Upper lobe of left lung (tissue), 6 donors: ENCODE measurements around the gene MEP1A. TPM values are rescaled to one million over a fixed set of nuclear protein-coding genes. Genes with fewer than 3 reads are reported as not detected.

Experiments
- ATAC-seq, 2 donors: fragments of 200-7000 bp; cut with Tn5 transposase; one replicate each; pipeline ENCODE4 v1.9.1; 2022; ENCODE audit warnings: mild to moderate bottlenecking in 2 of 2, moderate library complexity in 2 of 2; ENCODE audit not compliant: low FRiP score in 2 of 2
- DNase-seq, 2 donors: peaks; one replicate each; pipeline ENCODE4 v3.0.0-alpha.2; 2019 to 2020
- H3K27ac ChIP-seq, 4 donors: fragments of 200-600 bp; sonication (generic); one replicate each; pipeline ENCODE4 v1.5.1; 2016 to 2019
- H3K27me3 ChIP-seq, 4 donors: fragments of 200-600 bp; sonication (generic); one replicate each; pipeline ENCODE4 v1.5.1; 2017 to 2019
- H3K36me3 ChIP-seq, 4 donors: fragments of 200-600 bp; sonication (generic); one replicate each; pipeline ENCODE4 v1.5.1; 2016 to 2019
- H3K4me1 ChIP-seq, 4 donors: fragments of 200-600 bp; sonication (generic); one replicate each; pipeline ENCODE4 v1.5.1; 2018 to 2019
- H3K4me3 ChIP-seq, 4 donors: fragments of 200-600 bp; sonication (generic); one replicate each; pipeline ENCODE4 v1.5.1; 2017 to 2019; ENCODE audit warnings: mild to moderate bottlenecking in 2 of 4, moderate library complexity in 1 of 4
- H3K9me3 ChIP-seq, 4 donors: fragments of 200-600 bp; sonication (generic); one replicate each; pipeline ENCODE4 v1.5.1; 2018 to 2019
- CTCF ChIP-seq, 6 experiments: fragments of 450-650 bp in 4 of 6; fragments of 200-600 bp in 2 of 6; sonication (generic) in 2 of 6; IDR thresholded peaks; one replicate each; pipeline ENCODE4 v1.5.1; 2016 to 2019; ENCODE audit warnings: antibody characterized with exemption in 6 of 6
- EP300 ChIP-seq, 4 donors: sonication (generic); formaldehyde crosslinking; IDR thresholded peaks; one replicate each; pipeline ENCODE4 v1.5.1; 2017; ENCODE audit warnings: antibody characterized with exemption in 4 of 4, control low read depth in 2 of 4
- POLR2A ChIP-seq, 4 donors: fragments of 450-650 bp; IDR thresholded peaks; one replicate each; pipeline ENCODE4 v1.5.1; 2016 to 2017; ENCODE audit warnings: antibody characterized with exemption in 4 of 4, mild to moderate bottlenecking in 2 of 4
- POLR2AphosphoS5 ChIP-seq, 2 donors: sonication (generic); formaldehyde crosslinking; IDR thresholded peaks; one replicate each; pipeline ENCODE4 v1.5.1; 2017; ENCODE audit warnings: antibody characterized with exemption in 2 of 2
- WGBS, 2 donors: methylation state at CpG; one replicate each; pipeline ENCODE4 v1.1.5; 2017 to 2018; 5-methylcytosine and 5-hydroxymethylcytosine counted together
- total RNA-seq, 6 donors: library from RNA; depleted of rRNA in 4 of 6; stranded (reverse); fragments of >200 nt in 4 of 6; gene quantifications; one replicate each; pipeline versions ENCODE4 v1.1.0 to v1.2.1, GENCODE V29; 2016 to 2021
- donor health status: DM: no; HTN: no; CAD: no; lungs with moderate emphysema.
- donor health status: DM: no; HTN: yes; CAD: no; lungs with severe emphysema.

MEP1A gene
- total RNA-seq, 6 donors from 2014 or later = 1.0 to 1.1 TPM; not detected in 4

GRCh38 chr6:46776070-46776712 lies 17.0 kb upstream of the MEP1A start:
- no peaks in the 10 kb centered on the region for H3K9me3 ChIP-seq
- no peak overlapping the region for H3K27ac ChIP-seq
- H3K27me3 ChIP-seq = no peaks in the 10 kb centered on the region
- no peak overlapping the region for H3K4me3 ChIP-seq
- DNase-seq = no peak
- TF ChIP-seq EP300 (IDR thresholded peaks at IDR 0.05) (peak in 1 of 4 donors; percentile 35), CTCF (IDR thresholded peaks at IDR 0.05) (no peak)
- ATAC-seq = peak in 1 of 2 donors; percentile 47
- WGBS, 2 donors = 65 to 81% methylated on average over 5 of the region's 5 CpGs
- no peaks in the 10 kb centered on the region for H3K36me3 ChIP-seq
- H3K4me1 ChIP-seq = peaks cover 0 to 11% (median 10%) of the 10 kb centered on the region in 4 donors

GRCh38 chr6:46777476-46778346 lies 15.5 kb upstream of the MEP1A start:
- ATAC-seq (no peak), DNase-seq (no peak)
- H3K27ac ChIP-seq = no peak overlapping the region
- no peak overlapping the region for H3K4me3 ChIP-seq
- no peaks in the 10 kb centered on the region for H3K36me3 ChIP-seq
- H3K9me3 ChIP-seq = no peaks in the 10 kb centered on the region
- 82 to 87% methylated on average over 11 to 12 of the region's 12 CpGs for WGBS, 2 donors
- no peak for TF ChIP-seq EP300 (IDR thresholded peaks at IDR 0.05)
- no peak for TF ChIP-seq POLR2AphosphoS5 (IDR thresholded peaks at IDR 0.05)
- no peak for TF ChIP-seq CTCF (IDR thresholded peaks at IDR 0.05)
- no peak for TF ChIP-seq POLR2A (IDR thresholded peaks at IDR 0.05)
- peaks cover 0 to 11% (median 9%) of the 10 kb centered on the region in 4 donors for H3K4me1 ChIP-seq
- no peaks in the 10 kb centered on the region for H3K27me3 ChIP-seq

GRCh38 chr6:46781478-46782378 lies 11.5 kb upstream of the MEP1A start:
- DNase-seq = peak in 1 of 2 donors; percentile 68
- H3K9me3 ChIP-seq = no peaks in the 10 kb centered on the region
- ATAC-seq = no peak
- no peaks in the 10 kb centered on the region for H3K36me3 ChIP-seq
- WGBS, 2 donors = 32 to 33% methylated on average over 6 of the region's 6 CpGs
- peaks cover 0 to 1% (median 0%) of the 10 kb centered on the region in 4 donors for H3K4me1 ChIP-seq
- TF ChIP-seq POLR2A (IDR thresholded peaks at IDR 0.05) (no peak), CTCF (IDR thresholded peaks at IDR 0.05) (peak in 5 of 6 experiments; percentile 38 to 57 (median 52))
- no peak overlapping the region for H3K27ac ChIP-seq
- no peaks in the 10 kb centered on the region for H3K27me3 ChIP-seq
- no peak overlapping the region for H3K4me3 ChIP-seq

GRCh38 chr6:46784535-46784934 lies 8.7 kb upstream of the MEP1A start:
- TF ChIP-seq CTCF (IDR thresholded peaks at IDR 0.05) = no peak
- no peak for TF ChIP-seq EP300 (IDR thresholded peaks at IDR 0.05)
- no peak for TF ChIP-seq POLR2AphosphoS5 (IDR thresholded peaks at IDR 0.05)
- no peak for ATAC-seq
- H3K27me3 ChIP-seq = no peaks in the 10 kb centered on the region
- no peaks in the 10 kb centered on the region for H3K9me3 ChIP-seq
- 85 to 95% methylated on average over 1 of the region's 1 CpG for WGBS, 2 donors
- H3K4me1 ChIP-seq = no peaks in the 10 kb centered on the region
- no peak overlapping the region for H3K4me3 ChIP-seq
- H3K27ac ChIP-seq = no peak overlapping the region
- H3K36me3 ChIP-seq = no peaks in the 10 kb centered on the region
- no peak for DNase-seq
